ENCODE results near the gene FTO.

The FTO gene

GRCh38 chr16:53964145-53964790 lies 260.3 kb downstream of the FTO start:
- DNase-seq (ENCODE audit: low read depth, low spot score) = no peak

- no peak for DNase-seq (ENCODE audit: low read depth, low spot score)
These were observed 263.0 kb downstream of the FTO start for GRCh38 chr16:53966821-53967571.

GRCh38 chr16:53967572-53967971 lies 263.6 kb downstream of the FTO start:
- no peak for DNase-seq (ENCODE audit: low read depth, low spot score)

- no peak for DNase-seq (ENCODE audit: low read depth, low spot score)
These were observed 264.5 kb downstream of the FTO start for GRCh38 chr16:53968454-53968853.

GRCh38 chr16:53968896-53969295 lies 264.9 kb downstream of the FTO start:
- DNase-seq (ENCODE audit: low read depth, low spot score) = no peak

- no peak for DNase-seq (ENCODE audit: low read depth, low spot score)
These were observed 267.7 kb downstream of the FTO start for GRCh38 chr16:53971616-53972015.

GRCh38 chr16:53973021-53973420 lies 269.1 kb downstream of the FTO start:
- DNase-seq (ENCODE audit: low read depth, low spot score) = no peak

GRCh38 chr16:53974484-53975080 lies 270.6 kb downstream of the FTO start:
- no peak for DNase-seq (ENCODE audit: low read depth, low spot score)

- no peak for DNase-seq (ENCODE audit: low read depth, low spot score)
These were observed 276.7 kb downstream of the FTO start for GRCh38 chr16:53980675-53981074.

- DNase-seq (ENCODE audit: low read depth, low spot score) = no peak
These were observed 278.7 kb downstream of the FTO start for GRCh38 chr16:53982631-53983042.

GRCh38 chr16:53984936-53985335 lies 281.0 kb downstream of the FTO start:
- DNase-seq (ENCODE audit: low read depth, low spot score) = no peak

- DNase-seq (ENCODE audit: low read depth, low spot score) = no peak
These were observed 281.9 kb downstream of the FTO start for GRCh38 chr16:53985861-53986260.

- no peak for DNase-seq (ENCODE audit: low read depth, low spot score)
These were observed 282.8 kb downstream of the FTO start for GRCh38 chr16:53986793-53987192.

- no peak for DNase-seq (ENCODE audit: low read depth, low spot score)
These were observed 284.2 kb downstream of the FTO start for GRCh38 chr16:53988136-53988535.

GRCh38 chr16:53989597-53989996 lies 285.6 kb downstream of the FTO start:
- no peak for DNase-seq (ENCODE audit: low read depth, low spot score)

GRCh38 chr16:53991754-53992378 lies 287.9 kb downstream of the FTO start:
- no peak for DNase-seq (ENCODE audit: low read depth, low spot score)

- DNase-seq (ENCODE audit: low read depth, low spot score) = no peak
These were observed 291.4 kb downstream of the FTO start for GRCh38 chr16:53995378-53995777.

GRCh38 chr16:53996961-53997360 lies 293.0 kb downstream of the FTO start:
- DNase-seq (ENCODE audit: low read depth, low spot score) = no peak

GRCh38 chr16:53998024-53998810 lies 294.3 kb downstream of the FTO start:
- no peak for DNase-seq (ENCODE audit: low read depth, low spot score)

GRCh38 chr16:53998966-53999522 lies 295.1 kb downstream of the FTO start:
- DNase-seq (ENCODE audit: low read depth, low spot score) = no peak

- DNase-seq (ENCODE audit: low read depth, low spot score) = no peak
These were observed 295.9 kb downstream of the FTO start for GRCh38 chr16:53999841-54000240.

Measured in activated CD4-positive, CD25-positive, alpha-beta regulatory T cell treated with anti-CD3 and anti-CD28 coated beads, Interleukin-2, amount 50 U/mL, for 16 hours (primary cell).